ENCODE results near the gene JMJD1C. TPM values are rescaled to one million over a fixed set of nuclear protein-coding genes. Genes with fewer than 3 reads are reported as not detected.

Gene JMJD1C
- total RNA-seq, 1 experiment from 2014 or later, result 66.3 TPM

DNA sequence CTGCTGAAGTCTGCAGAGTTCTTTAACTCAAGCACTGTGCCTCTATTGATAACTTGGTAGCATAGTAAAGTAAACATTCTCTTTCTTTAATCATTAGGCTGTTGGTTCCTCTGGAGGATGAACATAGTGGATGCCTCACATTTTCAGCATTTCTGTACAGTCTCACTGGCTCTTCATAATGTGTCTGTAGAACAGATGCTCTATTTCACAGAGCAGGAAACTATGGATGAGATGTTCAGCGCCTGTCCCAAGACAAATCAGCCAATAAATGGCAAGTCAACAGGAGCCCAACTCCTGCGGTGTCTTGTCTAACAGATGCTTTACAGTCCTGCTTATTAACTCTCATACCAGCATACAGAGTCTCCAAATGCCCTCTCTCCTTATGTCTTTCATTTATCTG lies 296.2 kb downstream of the JMJD1C start:
- Histone ChIP-seq H3K9me2 (ENCODE audit: insufficient read depth) (no peaks in the 10 kb centered on the region), H3K27me3 (ENCODE audit: insufficient read depth, low read length) (no peaks in the 10 kb centered on the region), H3K79me2 (ENCODE audit: insufficient read depth, low read length) (no peaks in the 10 kb centered on the region), H3K36me3 (ENCODE audit: control insufficient read depth in 1 of 2, insufficient read depth in 2 of 2, low read length in 2 of 2) (peaks cover 0 to 22% of the 10 kb centered on the region in 2 experiments; a peak in 2 of 4 replicates), H3K27ac (ENCODE audit: low read depth, low read length) (no peak overlapping the region), H3K9me3 (ENCODE audit: control insufficient read depth in 1 of 2, insufficient read depth in 1 of 2, low read depth in 1 of 2, low read length in 2 of 2) (no peaks in the 10 kb centered on the region), H2AFZ (ENCODE audit: low read depth, low read length, poor library complexity, severe bottlenecking) (no peak overlapping the region), H3K4me1 (ENCODE audit: control insufficient read depth in 1 of 2, insufficient read depth in 2 of 2, low read length in 2 of 2) (no peaks in the 10 kb centered on the region), H4K20me1 (ENCODE audit: insufficient read depth) (0 out of 2 replicates have a peak, but pooled peaks cover 3% of the 10 kb centered on the region), H3K9ac (ENCODE audit: low read length) (no peak overlapping the region), H3K4me3 (replicated peaks in 1 of 2; ENCODE audit: low read depth in 1 of 2, low read length in 2 of 2) (no peak overlapping the region), H3K4me2 (ENCODE audit: low read length) (no peak overlapping the region)
- DNase-seq (ENCODE audit: low read depth, low spot score), result no peak
- ATAC-seq, result no peak
- no peak for TF ChIP-seq EGR1 (IDR thresholded peaks at IDR 0.05; ENCODE audit: low read depth)
- TF ChIP-seq, protein P1, sequence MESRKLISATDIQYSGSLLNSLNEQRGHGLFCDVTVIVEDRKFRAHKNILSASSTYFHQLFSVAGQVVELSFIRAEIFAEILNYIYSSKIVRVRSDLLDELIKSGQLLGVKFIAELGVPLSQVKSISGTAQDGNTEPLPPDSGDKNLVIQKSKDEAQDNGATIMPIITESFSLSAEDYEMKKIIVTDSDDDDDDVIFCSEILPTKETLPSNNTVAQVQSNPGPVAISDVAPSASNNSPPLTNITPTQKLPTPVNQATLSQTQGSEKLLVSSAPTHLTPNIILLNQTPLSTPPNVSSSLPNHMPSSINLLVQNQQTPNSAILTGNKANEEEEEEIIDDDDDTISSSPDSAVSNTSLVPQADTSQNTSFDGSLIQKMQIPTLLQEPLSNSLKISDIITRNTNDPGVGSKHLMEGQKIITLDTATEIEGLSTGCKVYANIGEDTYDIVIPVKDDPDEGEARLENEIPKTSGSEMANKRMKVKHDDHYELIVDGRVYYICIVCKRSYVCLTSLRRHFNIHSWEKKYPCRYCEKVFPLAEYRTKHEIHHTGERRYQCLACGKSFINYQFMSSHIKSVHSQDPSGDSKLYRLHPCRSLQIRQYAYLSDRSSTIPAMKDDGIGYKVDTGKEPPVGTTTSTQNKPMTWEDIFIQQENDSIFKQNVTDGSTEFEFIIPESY (IDR thresholded peaks at IDR 0.05; ENCODE audit: extremely low read depth, insufficient replicate concordance, low read length), result no peak
- TF ChIP-seq, protein P2, sequence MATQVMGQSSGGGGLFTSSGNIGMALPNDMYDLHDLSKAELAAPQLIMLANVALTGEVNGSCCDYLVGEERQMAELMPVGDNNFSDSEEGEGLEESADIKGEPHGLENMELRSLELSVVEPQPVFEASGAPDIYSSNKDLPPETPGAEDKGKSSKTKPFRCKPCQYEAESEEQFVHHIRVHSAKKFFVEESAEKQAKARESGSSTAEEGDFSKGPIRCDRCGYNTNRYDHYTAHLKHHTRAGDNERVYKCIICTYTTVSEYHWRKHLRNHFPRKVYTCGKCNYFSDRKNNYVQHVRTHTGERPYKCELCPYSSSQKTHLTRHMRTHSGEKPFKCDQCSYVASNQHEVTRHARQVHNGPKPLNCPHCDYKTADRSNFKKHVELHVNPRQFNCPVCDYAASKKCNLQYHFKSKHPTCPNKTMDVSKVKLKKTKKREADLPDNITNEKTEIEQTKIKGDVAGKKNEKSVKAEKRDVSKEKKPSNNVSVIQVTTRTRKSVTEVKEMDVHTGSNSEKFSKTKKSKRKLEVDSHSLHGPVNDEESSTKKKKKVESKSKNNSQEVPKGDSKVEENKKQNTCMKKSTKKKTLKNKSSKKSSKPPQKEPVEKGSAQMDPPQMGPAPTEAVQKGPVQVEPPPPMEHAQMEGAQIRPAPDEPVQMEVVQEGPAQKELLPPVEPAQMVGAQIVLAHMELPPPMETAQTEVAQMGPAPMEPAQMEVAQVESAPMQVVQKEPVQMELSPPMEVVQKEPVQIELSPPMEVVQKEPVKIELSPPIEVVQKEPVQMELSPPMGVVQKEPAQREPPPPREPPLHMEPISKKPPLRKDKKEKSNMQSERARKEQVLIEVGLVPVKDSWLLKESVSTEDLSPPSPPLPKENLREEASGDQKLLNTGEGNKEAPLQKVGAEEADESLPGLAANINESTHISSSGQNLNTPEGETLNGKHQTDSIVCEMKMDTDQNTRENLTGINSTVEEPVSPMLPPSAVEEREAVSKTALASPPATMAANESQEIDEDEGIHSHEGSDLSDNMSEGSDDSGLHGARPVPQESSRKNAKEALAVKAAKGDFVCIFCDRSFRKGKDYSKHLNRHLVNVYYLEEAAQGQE (IDR thresholded peaks at IDR 0.05; ENCODE audit: low read depth), result no peak
- TF ChIP-seq EZH2phosphoT487 (IDR thresholded peaks at IDR 0.05; ENCODE audit: borderline replicate concordance), result no peak
- no peak for TF ChIP-seq YY1 (IDR thresholded peaks at IDR 0.05; ENCODE audit: extremely low read depth, insufficient replicate concordance, low read depth, low read length)
- TF ChIP-seq ELF1 (IDR thresholded peaks at IDR 0.05; ENCODE audit: borderline replicate concordance, low read depth), result no peak
- no peak for TF ChIP-seq POLR2A (IDR thresholded peaks at IDR 0.05; ENCODE audit: borderline replicate concordance, extremely low read depth, insufficient read depth, insufficient read length)
- TF ChIP-seq, protein P3, sequence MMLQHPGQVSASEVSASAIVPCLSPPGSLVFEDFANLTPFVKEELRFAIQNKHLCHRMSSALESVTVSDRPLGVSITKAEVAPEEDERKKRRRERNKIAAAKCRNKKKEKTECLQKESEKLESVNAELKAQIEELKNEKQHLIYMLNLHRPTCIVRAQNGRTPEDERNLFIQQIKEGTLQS (IDR thresholded peaks at IDR 0.05), result no peak
- TF ChIP-seq TCF7L2 (IDR thresholded peaks at IDR 0.05; ENCODE audit: borderline replicate concordance, extremely low read depth, insufficient read depth, insufficient read length), result no peak
- no peak for TF ChIP-seq POLR2AphosphoS5 (IDR thresholded peaks at IDR 0.05; ENCODE audit: low read depth, low read length)
- no peak for TF ChIP-seq RAD21 (IDR thresholded peaks at IDR 0.05; ENCODE audit: low read depth)
- TF ChIP-seq SIN3A (IDR thresholded peaks at IDR 0.05; ENCODE audit: low read depth), result no peak
- no peak for TF ChIP-seq ZNF274 (IDR thresholded peaks at IDR 0.05; ENCODE audit: low read depth, low read length)
- TF ChIP-seq EZH2 (IDR thresholded peaks at IDR 0.05), result no peak
- TF ChIP-seq CEBPB (IDR thresholded peaks at IDR 0.05; ENCODE audit: low read depth), result no peak
- TF ChIP-seq, protein P4, sequence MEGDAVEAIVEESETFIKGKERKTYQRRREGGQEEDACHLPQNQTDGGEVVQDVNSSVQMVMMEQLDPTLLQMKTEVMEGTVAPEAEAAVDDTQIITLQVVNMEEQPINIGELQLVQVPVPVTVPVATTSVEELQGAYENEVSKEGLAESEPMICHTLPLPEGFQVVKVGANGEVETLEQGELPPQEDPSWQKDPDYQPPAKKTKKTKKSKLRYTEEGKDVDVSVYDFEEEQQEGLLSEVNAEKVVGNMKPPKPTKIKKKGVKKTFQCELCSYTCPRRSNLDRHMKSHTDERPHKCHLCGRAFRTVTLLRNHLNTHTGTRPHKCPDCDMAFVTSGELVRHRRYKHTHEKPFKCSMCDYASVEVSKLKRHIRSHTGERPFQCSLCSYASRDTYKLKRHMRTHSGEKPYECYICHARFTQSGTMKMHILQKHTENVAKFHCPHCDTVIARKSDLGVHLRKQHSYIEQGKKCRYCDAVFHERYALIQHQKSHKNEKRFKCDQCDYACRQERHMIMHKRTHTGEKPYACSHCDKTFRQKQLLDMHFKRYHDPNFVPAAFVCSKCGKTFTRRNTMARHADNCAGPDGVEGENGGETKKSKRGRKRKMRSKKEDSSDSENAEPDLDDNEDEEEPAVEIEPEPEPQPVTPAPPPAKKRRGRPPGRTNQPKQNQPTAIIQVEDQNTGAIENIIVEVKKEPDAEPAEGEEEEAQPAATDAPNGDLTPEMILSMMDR (IDR thresholded peaks at IDR 0.05 in 2 of 3, conservative IDR thresholded peaks at IDR 0.05 in 1 of 3; ENCODE audit: borderline replicate concordance in 1 of 3, insufficient read depth in 1 of 3, low read depth in 2 of 3, low read length in 2 of 3), result no peak
- no peak for TF ChIP-seq FOSL1 (IDR thresholded peaks at IDR 0.05; ENCODE audit: low read depth)
- no peak for TF ChIP-seq SRF (IDR thresholded peaks at IDR 0.05; ENCODE audit: low read depth)
- no peak for TF ChIP-seq JUND (IDR thresholded peaks at IDR 0.05)
- no peak for TF ChIP-seq CBX3 (IDR thresholded peaks at IDR 0.05; ENCODE audit: low read depth)
- ChIA-PET CTCF (interaction anchor here (3.3 to 6.5 kb wide), 2 partner anchors 543 to 550 kb away, joined by 19 to 159 read pairs; no protein-coding TSS in a partner anchor), POLR2A (no interaction called here), RAD21 (ENCODE audit: low non-redundant PET in 1 of 2, low total read pairs in 2 of 2, uncharacterized antibody in 2 of 2, unreplicated experiment in 2 of 2) (no interaction called here)
- no TSS peak for BruUV-seq (replicated peaks)
- intact Hi-C loops (cut with micrococcal nuclease), result no loop called here

All from HCT116 (cell line).